Erythroblast (primary cell): ENCODE measurements around the gene KCNMA1.

Experiments used
- GATA1 ChIP-seq: IDR thresholded peaks from 2 replicates; pipeline ENCODE4 v1.6.1; 2011; ENCODE audit warnings: low read depth, mild to moderate bottlenecking, control low read depth, low read length, moderate library complexity
- POLR2A ChIP-seq: IDR thresholded peaks from 2 replicates; pipeline ENCODE4 v1.6.1; 2011; ENCODE audit warnings: mild to moderate bottlenecking, low read length

- TF ChIP-seq POLR2A (no peak), GATA1 (no peak)
Observed at GRCh38 chr10:77486517-77486916, 151.1 kb downstream of the KCNMA1 start.
